ENCODE data around the gene LAGE3. TPM values are rescaled to one million over a fixed set of nuclear protein-coding genes. Genes with fewer than 3 reads are reported as not detected.

LAGE3 gene
- total RNA-seq, 4 donors from 2014 or later = 5.7 to 17.0 (median 14.9) TPM

DNA sequence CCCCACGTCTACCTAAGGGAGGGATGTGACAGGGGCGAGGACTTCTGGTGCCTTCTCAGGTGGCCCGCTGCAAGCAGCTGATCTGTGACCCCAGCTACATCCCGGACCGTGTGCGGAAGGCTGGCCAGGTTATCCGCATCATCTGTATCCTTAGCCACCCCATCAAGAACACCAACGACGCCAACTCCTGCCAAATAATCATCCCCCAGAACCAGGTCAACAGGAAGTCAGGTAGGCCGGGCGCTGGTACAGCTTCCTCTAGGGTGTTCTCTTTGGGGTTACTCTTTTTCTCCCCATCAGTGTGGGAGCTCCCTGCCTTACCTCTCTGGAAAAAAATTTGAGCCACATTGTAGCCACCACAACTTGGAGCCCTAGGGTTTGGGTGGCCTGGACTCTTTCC, 37.5 kb downstream of the LAGE3 start:
- TF ChIP-seq, protein P1, sequence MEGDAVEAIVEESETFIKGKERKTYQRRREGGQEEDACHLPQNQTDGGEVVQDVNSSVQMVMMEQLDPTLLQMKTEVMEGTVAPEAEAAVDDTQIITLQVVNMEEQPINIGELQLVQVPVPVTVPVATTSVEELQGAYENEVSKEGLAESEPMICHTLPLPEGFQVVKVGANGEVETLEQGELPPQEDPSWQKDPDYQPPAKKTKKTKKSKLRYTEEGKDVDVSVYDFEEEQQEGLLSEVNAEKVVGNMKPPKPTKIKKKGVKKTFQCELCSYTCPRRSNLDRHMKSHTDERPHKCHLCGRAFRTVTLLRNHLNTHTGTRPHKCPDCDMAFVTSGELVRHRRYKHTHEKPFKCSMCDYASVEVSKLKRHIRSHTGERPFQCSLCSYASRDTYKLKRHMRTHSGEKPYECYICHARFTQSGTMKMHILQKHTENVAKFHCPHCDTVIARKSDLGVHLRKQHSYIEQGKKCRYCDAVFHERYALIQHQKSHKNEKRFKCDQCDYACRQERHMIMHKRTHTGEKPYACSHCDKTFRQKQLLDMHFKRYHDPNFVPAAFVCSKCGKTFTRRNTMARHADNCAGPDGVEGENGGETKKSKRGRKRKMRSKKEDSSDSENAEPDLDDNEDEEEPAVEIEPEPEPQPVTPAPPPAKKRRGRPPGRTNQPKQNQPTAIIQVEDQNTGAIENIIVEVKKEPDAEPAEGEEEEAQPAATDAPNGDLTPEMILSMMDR (IDR thresholded peaks at IDR 0.05; ENCODE audit: low read depth) = no peak

DNA sequence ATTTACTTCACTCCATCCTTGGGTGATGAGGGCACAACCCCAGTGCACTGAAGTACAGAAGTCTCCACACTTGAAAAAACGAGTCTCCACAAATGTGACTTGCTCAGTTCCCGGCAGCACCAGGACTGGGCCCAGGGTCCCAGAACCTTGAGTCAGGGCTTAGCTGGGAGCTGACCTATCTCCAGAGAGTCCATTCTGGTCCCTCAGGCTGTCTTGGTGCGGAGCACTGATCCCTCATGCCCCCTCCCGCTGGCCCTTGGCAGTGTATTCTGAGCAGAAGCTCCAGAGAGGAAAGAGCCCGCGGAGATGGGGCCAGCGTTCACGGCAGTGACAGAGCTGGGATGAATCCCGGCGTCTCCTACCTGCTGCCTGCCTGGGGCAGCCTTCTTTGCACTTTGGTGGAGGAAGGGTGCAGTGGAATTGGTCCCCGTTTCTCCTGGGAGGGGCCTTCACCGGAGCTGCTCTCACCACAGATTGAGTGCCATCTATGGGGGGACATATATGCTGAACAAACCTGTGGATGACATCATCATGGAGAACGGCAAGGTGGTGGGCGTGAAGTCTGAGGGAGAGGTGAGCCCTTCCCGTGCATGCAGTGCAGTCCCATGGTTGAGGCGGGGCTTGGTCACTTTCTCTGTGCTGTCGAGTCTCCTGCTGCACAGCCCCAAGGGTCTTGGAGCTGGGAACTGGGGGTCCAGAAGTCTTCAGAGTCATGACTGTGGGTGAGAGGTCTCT, 38.3 kb downstream of the LAGE3 start:
- TF ChIP-seq, protein P1 (IDR thresholded peaks at IDR 0.05; ENCODE audit: low read depth) = no peak

DNA sequence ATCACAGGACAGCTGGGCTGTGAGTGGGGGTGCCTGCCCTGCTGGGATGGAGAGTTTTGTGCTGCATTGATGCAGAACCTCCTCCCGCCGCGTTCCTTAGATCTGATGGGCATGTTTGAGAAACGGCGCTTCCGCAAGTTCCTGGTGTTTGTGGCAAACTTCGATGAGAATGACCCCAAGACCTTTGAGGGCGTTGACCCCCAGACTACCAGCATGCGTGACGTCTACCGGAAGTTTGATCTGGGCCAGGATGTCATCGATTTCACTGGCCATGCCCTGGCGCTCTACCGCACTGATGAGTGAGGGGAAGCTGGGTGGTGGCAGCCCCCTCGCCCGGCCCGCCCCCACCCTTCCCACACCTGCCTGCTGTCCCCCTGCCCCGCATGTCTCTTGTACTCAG, 39.2 kb downstream of the LAGE3 start:
- TF ChIP-seq, protein P1 (IDR thresholded peaks at IDR 0.05; ENCODE audit: low read depth) = no peak

DNA sequence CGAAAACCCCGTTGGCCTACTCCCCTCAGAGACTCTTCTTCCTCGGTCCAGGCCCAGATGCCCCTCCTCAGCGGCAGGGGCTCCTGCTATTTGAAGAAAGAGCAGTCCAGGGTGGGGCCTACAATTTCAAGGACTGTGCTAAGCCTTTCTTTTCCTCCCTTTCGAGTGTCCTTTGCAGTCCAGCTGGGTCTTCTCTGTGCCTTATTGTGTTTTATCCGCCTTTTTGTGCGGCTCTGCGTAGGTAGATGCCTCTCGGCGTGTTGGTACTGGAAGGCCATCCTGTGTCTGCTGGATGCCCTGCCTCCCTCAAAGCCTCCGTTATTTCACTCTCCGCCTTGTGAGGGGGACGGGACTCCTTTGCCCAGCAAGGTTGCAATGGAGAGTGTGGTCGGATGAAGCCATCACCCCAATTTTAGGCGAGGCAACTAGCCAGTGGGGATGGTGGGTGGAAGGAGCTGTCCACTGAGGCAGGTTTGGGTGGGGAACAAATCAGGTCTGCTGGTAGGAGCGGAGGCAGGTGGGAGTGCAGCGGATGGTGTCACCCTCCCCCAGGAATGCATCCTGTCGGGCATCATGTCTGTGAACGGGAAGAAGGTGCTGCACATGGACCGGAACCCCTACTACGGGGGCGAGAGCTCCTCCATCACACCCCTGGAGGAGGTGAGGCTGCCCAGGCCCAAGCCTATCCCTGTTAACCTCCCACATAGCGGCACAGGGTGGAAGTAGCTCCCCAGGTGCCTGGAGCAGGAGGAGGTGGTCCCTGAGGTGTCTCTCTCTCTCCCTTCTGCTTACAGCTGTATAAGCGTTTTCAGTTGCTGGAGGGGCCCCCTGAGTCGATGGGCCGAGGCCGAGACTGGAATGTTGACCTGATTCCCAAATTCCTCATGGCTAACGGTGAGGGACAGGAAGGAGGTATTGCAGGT, 40.8 kb downstream of the LAGE3 start:
- TF ChIP-seq, protein P1 (IDR thresholded peaks at IDR 0.05; ENCODE audit: low read depth) = no peak

DNA sequence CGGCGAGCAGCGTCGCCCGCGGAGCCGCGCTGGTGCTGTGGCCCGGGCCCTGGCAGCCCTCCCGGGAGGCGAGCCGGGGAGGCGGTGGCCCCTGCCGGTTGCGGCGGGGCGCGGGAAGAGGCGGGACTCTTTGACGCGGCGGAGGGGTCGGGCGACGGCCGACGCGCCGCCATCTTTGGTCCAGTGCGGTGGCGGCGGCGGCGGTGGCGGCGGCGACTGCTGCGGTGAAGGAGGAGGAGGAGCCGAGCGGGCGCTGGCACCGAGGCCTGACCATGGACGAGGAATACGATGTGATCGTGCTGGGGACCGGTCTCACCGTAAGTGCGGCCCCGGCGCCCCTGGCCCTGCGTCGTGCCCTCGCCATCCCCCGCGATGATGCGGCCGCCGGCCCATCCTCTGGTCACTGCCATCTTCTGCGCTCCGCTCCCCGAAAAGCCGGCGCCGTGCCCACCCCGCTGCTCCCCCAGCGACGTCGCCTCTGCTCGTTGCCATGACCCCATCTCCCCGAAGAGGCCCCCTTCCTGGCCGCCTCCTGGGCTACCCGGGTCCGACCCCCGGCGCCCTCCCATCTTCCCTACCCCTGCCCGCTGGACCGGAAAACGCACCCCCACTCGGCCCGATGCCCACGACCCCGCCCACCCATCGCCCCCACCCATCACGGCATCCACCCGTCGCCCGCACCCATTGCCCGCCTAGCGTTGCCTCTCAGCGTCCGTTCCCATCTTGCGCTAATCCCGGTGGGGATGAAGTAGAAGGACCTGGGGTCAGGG, 41.9 kb downstream of the LAGE3 start, which contains the start of gene GDI1:
TSS of gene GDI1 (plus strand) at position 172 of the 770 bp plus-strand sequence. CDS start at position 273, 101 bp downstream.
- TF ChIP-seq, protein P1 (IDR thresholded peaks at IDR 0.05; ENCODE audit: low read depth) = no peak

DNA sequence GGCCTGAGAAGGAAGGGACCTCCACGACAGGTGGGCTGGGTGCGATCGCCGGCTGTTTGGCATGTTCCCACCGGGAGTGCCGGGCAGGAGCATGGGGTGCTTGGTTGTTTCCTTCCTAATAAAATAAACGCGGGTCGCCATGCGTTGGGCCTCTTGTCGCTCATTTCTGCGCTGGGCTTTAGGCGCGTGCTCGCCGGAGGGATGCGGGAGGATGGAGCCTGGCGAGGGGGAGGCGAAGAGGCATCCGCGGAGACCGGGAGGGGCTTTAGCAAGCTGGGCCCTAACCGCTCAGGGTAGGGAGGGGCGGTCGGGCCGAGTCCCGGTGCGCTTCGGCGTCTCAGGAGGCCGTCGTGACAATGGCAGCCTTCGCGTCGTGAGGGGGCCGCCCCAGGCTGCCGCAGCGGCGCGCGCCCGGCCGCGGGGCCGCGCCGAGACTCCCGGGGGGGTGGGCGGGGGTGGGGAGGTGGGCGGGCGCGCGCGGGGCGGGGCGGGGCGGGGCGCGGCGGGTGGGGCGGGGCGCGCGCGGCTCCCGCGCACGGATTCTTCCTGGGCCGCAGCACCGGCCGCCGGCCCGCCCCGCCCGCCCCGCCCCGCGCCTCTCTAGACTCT, 42.6 kb downstream of the LAGE3 start:
- TF ChIP-seq, protein P1 (IDR thresholded peaks at IDR 0.05; ENCODE audit: low read depth) = no peak
